HEK293T (cell line): ENCODE data around the gene STAT5B.

Experiments
- BHLHE40 ChIP-seq: fragments of 450-650 bp; IDR thresholded peaks from 2 replicates; pipeline ENCODE4 v1.6.1; 2016; ENCODE audit warnings: mild to moderate bottlenecking, moderate library complexity, borderline replicate concordance
- CTBP1 ChIP-seq: fragments of 450-650 bp; IDR thresholded peaks from 2 replicates; pipeline ENCODE4 v1.6.1; 2016; ENCODE audit warnings: borderline replicate concordance
- ELF4 ChIP-seq: fragments of 450-650 bp; IDR thresholded peaks from 2 replicates; pipeline ENCODE4 v1.6.1; 2017; ENCODE audit warnings: antibody characterized with exemption
- LEF1 ChIP-seq: fragments of 450-650 bp; IDR thresholded peaks from 2 replicates; pipeline ENCODE4 v1.6.1; 2017; ENCODE audit warnings: mild to moderate bottlenecking, borderline replicate concordance
- SP1 ChIP-seq: fragments of 450-650 bp; IDR thresholded peaks from 2 replicates; pipeline ENCODE4 v1.6.1; 2017
- ZNF384 ChIP-seq: fragments of 450-650 bp; IDR thresholded peaks from 2 replicates; pipeline ENCODE4 v1.6.1; 2016

DNA sequence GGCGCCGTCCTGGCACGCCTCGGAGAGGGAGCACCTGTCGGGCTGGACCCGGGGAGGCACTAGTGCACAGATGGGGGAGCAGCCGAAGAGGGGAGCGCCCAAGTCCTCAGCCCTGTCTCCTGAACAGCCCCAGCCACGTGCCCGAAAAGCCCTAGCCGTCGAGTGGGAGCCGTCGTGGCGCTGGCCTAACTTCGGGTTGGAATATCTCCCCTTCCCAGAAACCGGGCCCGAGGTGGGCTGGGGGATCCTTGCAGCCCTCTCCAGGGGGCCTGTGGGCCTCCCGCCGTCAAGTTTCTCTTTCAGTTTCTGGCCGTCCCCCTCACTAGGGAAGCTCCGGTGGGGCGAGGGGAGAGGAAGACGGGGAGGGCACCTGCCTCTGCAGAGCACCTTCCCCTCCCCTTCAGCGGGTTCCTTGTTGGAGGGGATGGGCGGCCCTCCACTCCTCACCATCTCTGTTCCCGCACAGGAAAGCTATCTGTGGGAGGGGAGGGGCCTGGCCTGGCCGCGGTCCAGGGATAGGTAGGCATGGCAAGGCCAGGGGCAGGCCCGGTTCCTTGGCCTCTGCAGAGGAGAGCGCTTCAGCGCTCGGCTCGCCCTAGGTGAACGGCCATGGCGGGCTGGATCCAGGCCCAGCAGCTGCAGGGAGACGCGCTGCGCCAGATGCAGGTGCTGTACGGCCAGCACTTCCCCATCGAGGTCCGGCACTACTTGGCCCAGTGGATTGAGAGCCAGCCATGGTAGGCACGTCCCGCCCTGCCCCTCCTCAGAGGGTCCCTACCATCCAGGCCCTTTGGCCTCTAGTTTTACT lies 12.8 kb upstream of the STAT5B start:
- TF ChIP-seq ELF4 (no peak), ZNF384 (no peak), LEF1 (no peak), CTBP1 (no peak), SP1 (no peak), BHLHE40 (no peak)
